ENCODE measurements around the gene LRIG2.
"Not testable (repeated sequence)": the region's sequence is repeated elsewhere in the genome, so short reads cannot be mapped to it uniquely, and the experiment has no call there.

The LRIG2 gene

GRCh38 chr1:113125517-113125916 is 52.5 kb downstream of the LRIG2 start:
- DNase-seq (ENCODE audit: insufficient read length, low spot score): no peak
- no peak for FAIRE-seq

GRCh38 chr1:113126207-113126606 is 53.2 kb downstream of the LRIG2 start:
- no peak for FAIRE-seq
- DNase-seq (ENCODE audit: insufficient read length, low spot score): no peak

GRCh38 chr1:113128116-113128515 is 55.1 kb downstream of the LRIG2 start:
- FAIRE-seq: no peak
- no peak for DNase-seq (ENCODE audit: insufficient read length, low spot score)

GRCh38 chr1:113129529-113130185 is 56.7 kb downstream of the LRIG2 start:
- no peak for DNase-seq (ENCODE audit: insufficient read length, low spot score)
- no peak for FAIRE-seq

GRCh38 chr1:113133038-113133437 is 60.0 kb downstream of the LRIG2 start:
- DNase-seq (ENCODE audit: insufficient read length, low spot score): no peak
- FAIRE-seq: no peak

GRCh38 chr1:113133759-113134158 is 60.8 kb downstream of the LRIG2 start:
- no peak for FAIRE-seq
- no peak for DNase-seq (ENCODE audit: insufficient read length, low spot score)

GRCh38 chr1:113135460-113135859 is 62.5 kb downstream of the LRIG2 start:
- no peak for DNase-seq (ENCODE audit: insufficient read length, low spot score)
- no peak for FAIRE-seq

- DNase-seq (ENCODE audit: insufficient read length, low spot score) (no peak), FAIRE-seq (no peak)
Measured at GRCh38 chr1:113136476-113136875, 63.5 kb downstream of the LRIG2 start.

- DNase-seq (ENCODE audit: insufficient read length, low spot score): no peak
- no peak for FAIRE-seq
Measured at GRCh38 chr1:113137563-113137962, 64.6 kb downstream of the LRIG2 start.

- FAIRE-seq (no peak), DNase-seq (ENCODE audit: insufficient read length, low spot score) (no peak)
Measured at GRCh38 chr1:113138778-113139177, 65.8 kb downstream of the LRIG2 start.

GRCh38 chr1:113140176-113140575 is 67.2 kb downstream of the LRIG2 start:
- FAIRE-seq (no peak), DNase-seq (ENCODE audit: insufficient read length, low spot score) (no peak)

GRCh38 chr1:113140588-113141446 is 67.8 kb downstream of the LRIG2 start:
- DNase-seq (ENCODE audit: insufficient read length, low spot score) (peak; percentile 32), FAIRE-seq (peak; percentile 66)

- no peak for DNase-seq (ENCODE audit: insufficient read length, low spot score)
- no peak for FAIRE-seq
Measured at GRCh38 chr1:113141650-113142473, 68.9 kb downstream of the LRIG2 start.

- no peak for FAIRE-seq
Measured at GRCh38 chr1:113142791-113143190, 69.8 kb downstream of the LRIG2 start.

GRCh38 chr1:113146242-113147072 is 73.5 kb downstream of the LRIG2 start:
- FAIRE-seq (no peak), DNase-seq (ENCODE audit: insufficient read length, low spot score) (no peak)

More at GRCh38 chr1:113142791-113143190, 69.8 kb downstream of the LRIG2 start:
- DNase-seq (ENCODE audit: insufficient read length, low spot score): no peak

GRCh38 chr1:113147073-113147625 is 74.2 kb downstream of the LRIG2 start:
- FAIRE-seq: no peak
- no peak for DNase-seq (ENCODE audit: insufficient read length, low spot score)

- FAIRE-seq: no peak
- DNase-seq (ENCODE audit: insufficient read length, low spot score): no peak
Measured at GRCh38 chr1:113147826-113148225, 74.8 kb downstream of the LRIG2 start.

- not testable (repeated sequence) for DNase-seq (ENCODE audit: insufficient read length, low spot score); FAIRE-seq
Measured at GRCh38 chr1:113150494-113150893, 77.5 kb downstream of the LRIG2 start.

GRCh38 chr1:113153116-113153803 is 80.3 kb downstream of the LRIG2 start:
- DNase-seq (ENCODE audit: insufficient read length, low spot score) (no peak), FAIRE-seq (no peak)
